Activated CD4-positive, alpha-beta T cell treated with anti-CD3 and anti-CD28 coated beads for 36 hours (primary cell): ENCODE results near the gene PDE8A. TPM values are rescaled to one million over a fixed set of nuclear protein-coding genes. Genes with fewer than 3 reads are reported as not detected.

Source experiments
- ATAC-seq: fragments of 200-7000 bp; cut with Tn5 transposase; one replicate; pipeline ENCODE4 v1.10.0; 2021; ENCODE audit warnings: mild to moderate bottlenecking, moderate library complexity
- CTCF ChIA-PET: fragments of 350-600 bp; sonication (Branson Sonifier 250); formaldehyde crosslinking; loops from one replicate; lab custom pipeline; 2021; ENCODE audit warnings: antibody characterized with exemption; lab: Charles Lee
- POLR2A ChIA-PET: fragments of 350-600 bp; sonication (Branson Sonifier 250); formaldehyde crosslinking; loops from one replicate; lab custom pipeline; 2021; ENCODE audit warnings: antibody characterized with exemption, inconsistent platforms; lab: Charles Lee
- DNase-seq: peaks from one replicate; pipeline ENCODE4 v3.0.0-alpha.2; 2020
- H3K27ac Mint-ChIP-seq: one replicate; pipeline ENCODE4 v1.8.0; 2021; ENCODE audit warnings: mixed read lengths
- H3K27me3 Mint-ChIP-seq: one replicate; pipeline ENCODE4 v1.8.0; 2021; ENCODE audit warnings: mixed read lengths
- H3K36me3 Mint-ChIP-seq: one replicate; pipeline ENCODE4 v1.8.0; 2021; ENCODE audit warnings: low read depth, mixed read lengths
- H3K4me1 Mint-ChIP-seq: one replicate; pipeline ENCODE4 v1.8.0; 2021; ENCODE audit warnings: mixed read lengths
- H3K4me3 Mint-ChIP-seq: one replicate; pipeline ENCODE4 v1.8.0; 2021; ENCODE audit warnings: mild to moderate bottlenecking, moderate library complexity, mixed read lengths
- H3K9me3 Mint-ChIP-seq: one replicate; pipeline ENCODE4 v1.8.0; 2021; ENCODE audit warnings: low read depth, mixed read lengths
- intact Hi-C, 2 experiments: fragments of 100-400 bp; cut with DNase I in 1 of 2; cut with micrococcal nuclease in 1 of 2; formaldehyde crosslinking; loops; one replicate each; pipeline versions ENCODE4 v1.14.2 to v1.15.1; 2022 to 2024; cut with DNase I, micrococcal nuclease
- total RNA-seq, 2 experiments: library from RNA; stranded (reverse); gene quantifications; one replicate each; pipeline ENCODE4 v1.2.3, GENCODE V29; 2021

PDE8A gene
- total RNA-seq: 10 to 100 TPM; 21.3 to 28.7 TPM

GRCh38 chr15:84981711-84982300 lies at the start of gene PDE8A:
Gene PDE8A (plus strand): TSS chr15:84981856. CDS start chr15:84982163, 307 bp downstream.
- POLR2A ChIA-PET: interaction anchor here (0.6 to 1.4 kb wide), 3 partner anchors 92 to 350 kb away, joined by 3 to 5 read pairs (median 4); no protein-coding TSS in a partner anchor
- intact Hi-C loops: loop anchor here in 1 of 2 experiments (1.0 to 10.0 kb wide), 10 partner anchors 10 to 813 kb away; partner anchors contain the start of genes AKAP13, KLHL25, SEC11A and WDR73
- Mint-ChIP-seq H3K27me3 (no peaks in the 10 kb centered on the region), H3K27ac (peak within 1 kb of the TSS; percentile 99), H3K4me1 (peaks cover 49% of the 10 kb centered on the region), H3K9me3 (no peaks in the 10 kb centered on the region), H3K4me3 (peak within 1 kb of the TSS; percentile 96), H3K36me3 (peaks cover 5% of the 10 kb centered on the region)
- DNase-seq (peak; percentile 70), ATAC-seq (peak; percentile 2)
- CTCF ChIA-PET: interaction anchor here (0.6 to 1.8 kb wide), 7 partner anchors 8 to 394 kb away, joined by 3 to 4 read pairs (median 4); no protein-coding TSS in a partner anchor

GRCh38 chr15:84934942-84935729 lies 46.5 kb upstream of the PDE8A start:
- no peak overlapping the region for H3K4me3 Mint-ChIP-seq
- no peak for ATAC-seq
- intact Hi-C loops: no loop called here
- H3K36me3 Mint-ChIP-seq: no peaks in the 10 kb centered on the region
- H3K27ac Mint-ChIP-seq: no peak overlapping the region
- no peaks in the 10 kb centered on the region for H3K9me3 Mint-ChIP-seq
- no peaks in the 10 kb centered on the region for H3K4me1 Mint-ChIP-seq
- ChIA-PET CTCF (no interaction called here), POLR2A (no interaction called here)
- DNase-seq: no peak
- H3K27me3 Mint-ChIP-seq: no peaks in the 10 kb centered on the region

- intact Hi-C loops: no loop called here
- no peaks in the 10 kb centered on the region for H3K4me1 Mint-ChIP-seq
- CTCF ChIA-PET: interaction anchor here (2.1 kb wide), 1 partner anchor 9 kb away, joined by 10 read pairs; no protein-coding TSS in a partner anchor
Observed at GRCh38 chr15:84937144-84937543, 44.5 kb upstream of the PDE8A start.

GRCh38 chr15:84938726-84939125 lies 42.9 kb upstream of the PDE8A start:
- Mint-ChIP-seq H3K27me3 (no peaks in the 10 kb centered on the region), H3K4me3 (no peak overlapping the region), H3K27ac (no peak overlapping the region), H3K9me3 (no peaks in the 10 kb centered on the region), H3K36me3 (no peaks in the 10 kb centered on the region), H3K4me1 (no peaks in the 10 kb centered on the region)
- DNase-seq (no peak), ATAC-seq (no peak)
- CTCF ChIA-PET: interaction anchor here (0.9 kb wide), 1 partner anchor 28 kb away, joined by 3 read pairs; no protein-coding TSS in a partner anchor
- intact Hi-C loops: no loop called here
- POLR2A ChIA-PET: no interaction called here

More at GRCh38 chr15:84937144-84937543, 44.5 kb upstream of the PDE8A start:
- POLR2A ChIA-PET: no interaction called here
- ATAC-seq (no peak), DNase-seq (no peak)
- Mint-ChIP-seq H3K4me3 (no peak overlapping the region), H3K27me3 (no peaks in the 10 kb centered on the region), H3K36me3 (no peaks in the 10 kb centered on the region), H3K9me3 (no peaks in the 10 kb centered on the region), H3K27ac (no peak overlapping the region)

- Mint-ChIP-seq H3K9me3 (no peaks in the 10 kb centered on the region), H3K4me3 (no peak overlapping the region), H3K27ac (no peak overlapping the region), H3K27me3 (no peaks in the 10 kb centered on the region), H3K36me3 (no peaks in the 10 kb centered on the region), H3K4me1 (no peaks in the 10 kb centered on the region)
- CTCF ChIA-PET: interaction anchor here (0.6 to 1.5 kb wide), 2 partner anchors 12 to 377 kb away, joined by 3 to 5 read pairs; no protein-coding TSS in a partner anchor
- intact Hi-C loops: no loop called here
- POLR2A ChIA-PET: interaction anchor here (0.6 kb wide), 1 partner anchor 63 kb away, joined by 11 read pairs; no protein-coding TSS in a partner anchor
- no peak for DNase-seq
- no peak for ATAC-seq
Observed at GRCh38 chr15:84940399-84940798, 41.3 kb upstream of the PDE8A start.

GRCh38 chr15:84942456-84942855 lies 39.2 kb upstream of the PDE8A start:
- Mint-ChIP-seq H3K4me1 (no peaks in the 10 kb centered on the region), H3K36me3 (no peaks in the 10 kb centered on the region), H3K4me3 (no peak overlapping the region), H3K27me3 (no peaks in the 10 kb centered on the region), H3K27ac (no peak overlapping the region), H3K9me3 (no peaks in the 10 kb centered on the region)
- intact Hi-C loops: no loop called here
- ChIA-PET CTCF (no interaction called here), POLR2A (interaction anchor here (0.8 kb wide), 1 partner anchor 11 kb away, joined by 4 read pairs; no protein-coding TSS in a partner anchor)
- DNase-seq: no peak
- no peak for ATAC-seq

- Mint-ChIP-seq H3K4me3 (no peak overlapping the region), H3K36me3 (no peaks in the 10 kb centered on the region), H3K9me3 (no peaks in the 10 kb centered on the region), H3K27me3 (no peaks in the 10 kb centered on the region), H3K4me1 (no peaks in the 10 kb centered on the region), H3K27ac (no peak overlapping the region)
- ATAC-seq (no peak), DNase-seq (no peak)
- intact Hi-C loops: no loop called here
- ChIA-PET CTCF (interaction anchor here (1.0 to 1.1 kb wide), 3 partner anchors 9 to 79 kb away, joined by 3 read pairs; no protein-coding TSS in a partner anchor), POLR2A (no interaction called here)
Observed at GRCh38 chr15:84944311-84944710, 37.3 kb upstream of the PDE8A start.

GRCh38 chr15:84944861-84945260 lies 36.8 kb upstream of the PDE8A start:
- Mint-ChIP-seq H3K4me1 (no peaks in the 10 kb centered on the region), H3K36me3 (no peaks in the 10 kb centered on the region), H3K4me3 (no peak overlapping the region), H3K9me3 (no peaks in the 10 kb centered on the region), H3K27me3 (no peaks in the 10 kb centered on the region), H3K27ac (no peak overlapping the region)
- DNase-seq (no peak), ATAC-seq (no peak)
- POLR2A ChIA-PET: no interaction called here
- intact Hi-C loops: no loop called here
- CTCF ChIA-PET: interaction anchor here (1.1 kb wide), 1 partner anchor 8 kb away, joined by 3 read pairs; no protein-coding TSS in a partner anchor

- CTCF ChIA-PET: interaction anchor here (0.6 kb wide), 1 partner anchor 222 kb away, joined by 3 read pairs; no protein-coding TSS in a partner anchor
- Mint-ChIP-seq H3K4me3 (no peak overlapping the region), H3K4me1 (no peaks in the 10 kb centered on the region), H3K36me3 (no peaks in the 10 kb centered on the region), H3K27ac (no peak overlapping the region), H3K27me3 (no peaks in the 10 kb centered on the region), H3K9me3 (no peaks in the 10 kb centered on the region)
- ATAC-seq (no peak), DNase-seq (no peak)
- intact Hi-C loops: no loop called here
- POLR2A ChIA-PET: no interaction called here
Observed at GRCh38 chr15:84946772-84947489, 34.7 kb upstream of the PDE8A start.

GRCh38 chr15:84947947-84948830 lies 33.5 kb upstream of the PDE8A start:
- CTCF ChIA-PET: interaction anchor here (0.6 to 1.2 kb wide), 2 partner anchors 10 to 18 kb away, joined by 3 read pairs; no protein-coding TSS in a partner anchor
- Mint-ChIP-seq H3K27ac (no peak overlapping the region), H3K4me1 (no peaks in the 10 kb centered on the region), H3K36me3 (no peaks in the 10 kb centered on the region), H3K4me3 (no peak overlapping the region), H3K9me3 (no peaks in the 10 kb centered on the region), H3K27me3 (no peaks in the 10 kb centered on the region)
- intact Hi-C loops: no loop called here
- POLR2A ChIA-PET: no interaction called here
- ATAC-seq (no peak), DNase-seq (no peak)
